Gastrocnemius medialis (tissue), 4 donors: Measurements from ENCODE around the gene PLIN4.

Source experiments
- POLR2A ChIP-seq, 2 donors: fragments of 450-650 bp; IDR thresholded peaks; one replicate each; pipeline ENCODE4 v1.6.1; 2017; ENCODE audit warnings: antibody characterized with exemption in 2 of 2, mild to moderate bottlenecking in 2 of 2, moderate library complexity in 2 of 2
- TF ChIP-seq, protein P1 (sequence below), 5 experiments: fragments of 450-650 bp in 3 of 5; fragments of 200-600 bp in 2 of 5; sonication (generic) in 2 of 5; IDR thresholded peaks in 4 of 5; conservative IDR thresholded peaks in 1 of 5; 1 replicate in 4 of 5; 2 replicates in 1 of 5; pipeline ENCODE4 v1.5.1; 2016 to 2019; ENCODE audit warnings: antibody characterized with exemption in 5 of 5, mild to moderate bottlenecking in 3 of 5, moderate library complexity in 3 of 5

GRCh38 chr19:4453232-4454179 is 64.8 kb downstream of the PLIN4 start:
- TF ChIP-seq, protein P1, sequence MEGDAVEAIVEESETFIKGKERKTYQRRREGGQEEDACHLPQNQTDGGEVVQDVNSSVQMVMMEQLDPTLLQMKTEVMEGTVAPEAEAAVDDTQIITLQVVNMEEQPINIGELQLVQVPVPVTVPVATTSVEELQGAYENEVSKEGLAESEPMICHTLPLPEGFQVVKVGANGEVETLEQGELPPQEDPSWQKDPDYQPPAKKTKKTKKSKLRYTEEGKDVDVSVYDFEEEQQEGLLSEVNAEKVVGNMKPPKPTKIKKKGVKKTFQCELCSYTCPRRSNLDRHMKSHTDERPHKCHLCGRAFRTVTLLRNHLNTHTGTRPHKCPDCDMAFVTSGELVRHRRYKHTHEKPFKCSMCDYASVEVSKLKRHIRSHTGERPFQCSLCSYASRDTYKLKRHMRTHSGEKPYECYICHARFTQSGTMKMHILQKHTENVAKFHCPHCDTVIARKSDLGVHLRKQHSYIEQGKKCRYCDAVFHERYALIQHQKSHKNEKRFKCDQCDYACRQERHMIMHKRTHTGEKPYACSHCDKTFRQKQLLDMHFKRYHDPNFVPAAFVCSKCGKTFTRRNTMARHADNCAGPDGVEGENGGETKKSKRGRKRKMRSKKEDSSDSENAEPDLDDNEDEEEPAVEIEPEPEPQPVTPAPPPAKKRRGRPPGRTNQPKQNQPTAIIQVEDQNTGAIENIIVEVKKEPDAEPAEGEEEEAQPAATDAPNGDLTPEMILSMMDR (IDR thresholded peaks at IDR 0.05 in 4 of 5, conservative IDR thresholded peaks at IDR 0.05 in 1 of 5): no peak
- no peak for TF ChIP-seq POLR2A (IDR thresholded peaks at IDR 0.05)
